Measurements from ENCODE around the gene C2CD4B.

C2CD4B gene

GRCh38 chr15:62150445-62150844 lies 14.6 kb downstream of the C2CD4B start:
- DNase-seq (ENCODE audit: extremely low read depth in 1 of 2, low read depth in 1 of 2): no peak

- DNase-seq (ENCODE audit: extremely low read depth in 1 of 2, low read depth in 1 of 2): no peak
Measured at GRCh38 chr15:62149729-62150128, 15.4 kb downstream of the C2CD4B start.

- no peak for DNase-seq (ENCODE audit: extremely low read depth in 1 of 2, low read depth in 1 of 2)
Measured at GRCh38 chr15:62147551-62147950, 17.5 kb downstream of the C2CD4B start.

- DNase-seq (ENCODE audit: extremely low read depth in 1 of 2, low read depth in 1 of 2): no peak
Measured at GRCh38 chr15:62147149-62147548, 17.9 kb downstream of the C2CD4B start.

- DNase-seq (ENCODE audit: extremely low read depth in 1 of 2, low read depth in 1 of 2): no peak
Measured at GRCh38 chr15:62145015-62145735, 19.9 kb downstream of the C2CD4B start.

- no peak for DNase-seq (ENCODE audit: extremely low read depth in 1 of 2, low read depth in 1 of 2)
Measured at GRCh38 chr15:62142736-62143135, 22.3 kb downstream of the C2CD4B start.

- no peak for DNase-seq (ENCODE audit: extremely low read depth in 1 of 2, low read depth in 1 of 2)
Measured at GRCh38 chr15:62141643-62142588, 23.2 kb downstream of the C2CD4B start.

- no peak for DNase-seq (ENCODE audit: extremely low read depth in 1 of 2, low read depth in 1 of 2)
Measured at GRCh38 chr15:62141200-62141599, 23.9 kb downstream of the C2CD4B start.

- no peak for DNase-seq (ENCODE audit: extremely low read depth in 1 of 2, low read depth in 1 of 2)
Measured at GRCh38 chr15:62138124-62138523, 27.0 kb downstream of the C2CD4B start.

GRCh38 chr15:62136911-62137865 lies 27.9 kb downstream of the C2CD4B start:
- DNase-seq (ENCODE audit: extremely low read depth in 1 of 2, low read depth in 1 of 2): no peak

- DNase-seq (ENCODE audit: extremely low read depth in 1 of 2, low read depth in 1 of 2): no peak
Measured at GRCh38 chr15:62135532-62136134, 29.5 kb downstream of the C2CD4B start.

- DNase-seq (ENCODE audit: extremely low read depth in 1 of 2, low read depth in 1 of 2): no peak
Measured at GRCh38 chr15:62133141-62133540, 31.9 kb downstream of the C2CD4B start.

GRCh38 chr15:62128916-62129315 lies 36.2 kb downstream of the C2CD4B start:
- no peak for DNase-seq (ENCODE audit: extremely low read depth in 1 of 2, low read depth in 1 of 2)

- DNase-seq (ENCODE audit: extremely low read depth in 1 of 2, low read depth in 1 of 2): no peak
Measured at GRCh38 chr15:62126364-62126763, 38.7 kb downstream of the C2CD4B start.

- DNase-seq (ENCODE audit: extremely low read depth in 1 of 2, low read depth in 1 of 2): no peak
Measured at GRCh38 chr15:62125773-62126172, 39.3 kb downstream of the C2CD4B start.

- DNase-seq (ENCODE audit: extremely low read depth in 1 of 2, low read depth in 1 of 2): no peak
Measured at GRCh38 chr15:62124973-62125303, 40.1 kb downstream of the C2CD4B start.

GRCh38 chr15:62124176-62124972 lies 40.7 kb downstream of the C2CD4B start:
- DNase-seq (ENCODE audit: extremely low read depth in 1 of 2, low read depth in 1 of 2): no peak

- DNase-seq (ENCODE audit: extremely low read depth in 1 of 2, low read depth in 1 of 2): no peak
Measured at GRCh38 chr15:62122249-62122648, 42.8 kb downstream of the C2CD4B start.

- no peak for DNase-seq (ENCODE audit: extremely low read depth in 1 of 2, low read depth in 1 of 2)
Measured at GRCh38 chr15:62121273-62122015, 43.6 kb downstream of the C2CD4B start.
